Right cardiac atrium (tissue), 5 donors: ENCODE results near the gene NGF. TPM values are rescaled to one million over a fixed set of nuclear protein-coding genes. Genes with fewer than 3 reads are reported as not detected.

ENCODE experiments used
- ATAC-seq, 2 donors: fragments of 200-7000 bp; cut with Tn5 transposase; one replicate each; pipeline versions ENCODE4 v1.8.0 to v1.9.1; 2020; ENCODE audit warnings: moderate library complexity in 2 of 2, mild to moderate bottlenecking in 1 of 2
- DNase-seq, 3 donors: peaks; one replicate each; pipeline ENCODE4 v3.0.0-alpha.2; 2020
- H3K27ac ChIP-seq: one replicate; pipeline ENCODE4 v1.5.1; 2013; ENCODE audit warnings: mild to moderate bottlenecking, low read length, control low read depth, moderate library complexity
- H3K27me3 ChIP-seq: one replicate; pipeline ENCODE4 v1.6.1; 2013; ENCODE audit not compliant: control insufficient read depth, insufficient read depth
- H3K4me1 ChIP-seq: one replicate; pipeline ENCODE4 v1.6.1; 2013; ENCODE audit warnings: low read length; ENCODE audit not compliant: control insufficient read depth, insufficient read depth
- H3K4me3 ChIP-seq: one replicate; pipeline ENCODE4 v1.5.1; 2013; ENCODE audit warnings: low read length, control low read depth
- H3K9me3 ChIP-seq: one replicate; pipeline ENCODE4 v1.6.1; 2013; ENCODE audit warnings: low read length; ENCODE audit not compliant: control insufficient read depth
- WGBS: extraction: QIAGEN DNeasy Blood & Tissue Kit; methylation state at CpG from one replicate; pipeline ENCODE4 v1.1.7; 2013; 5-methylcytosine and 5-hydroxymethylcytosine counted together
- intact Hi-C, 4 donors: fragments of 100-400 bp; cut with DNase I; formaldehyde crosslinking; loops; one replicate each; pipeline versions ENCODE4 v1.11.0 to v1.14.0; 2022 to 2023
- polyA plus RNA-seq: library from polyadenylated mRNA; stranded (reverse); fragments of 200-250 nt; gene quantifications from one replicate; pipeline ENCODE4 v1.2.3, GENCODE V29; 2013
- total RNA-seq, 4 donors: library from RNA; stranded (reverse); fragmentation: NEBNext Ultra II Directional; extraction: Animal tissue kit (Norgen Biotek cat#: 25700); gene quantifications; one replicate each; pipeline ENCODE4 v1.2.1, GENCODE V29; 2021
- donor health status: healthy with polysubstance abuse.
- donor health status: DM: no; HTN: yes; CAD: no.
- donor health status: DM: no; HTN: no; CAD: no.
- donor health status: DM: no; HTN: yes; CAD: no; lungs with severe emphysema.
- donor health status: DM: yes; HTN: yes; CAD: no.

The NGF gene
- total and polyA plus RNA-seq, 5 donors = 3.3 to 17.4 (median 5.7) TPM

GRCh38 chr1:115281143-115281542, 56.9 kb downstream of the NGF start:
- ATAC-seq (no peak), DNase-seq (no peak)
- no peak overlapping the region for H3K4me3 ChIP-seq
- H3K4me1 ChIP-seq = peaks cover 7% of the 10 kb centered on the region
- H3K27me3 ChIP-seq = no peaks in the 10 kb centered on the region
- WGBS = 97% methylated on average over 2 of the region's 2 CpGs
- intact Hi-C loops = no loop called here
- peaks cover 2% of the 10 kb centered on the region for H3K9me3 ChIP-seq
- no peak overlapping the region for H3K27ac ChIP-seq

- Histone ChIP-seq H3K4me1 (peaks cover 1% of the 10 kb centered on the region), H3K9me3 (peaks cover 2% of the 10 kb centered on the region), H3K4me3 (no peak overlapping the region), H3K27me3 (no peaks in the 10 kb centered on the region), H3K27ac (no peak overlapping the region)
- ATAC-seq = no peak
- WGBS = 65% methylated on average over 8 of the region's 8 CpGs
- no peak for DNase-seq
- intact Hi-C loops = no loop called here
These were observed 58.0 kb downstream of the NGF start for GRCh38 chr1:115280064-115280463.

GRCh38 chr1:115278211-115278610, 59.8 kb downstream of the NGF start:
- no peak overlapping the region for H3K27ac ChIP-seq
- DNase-seq = no peak
- no peaks in the 10 kb centered on the region for H3K4me1 ChIP-seq
- intact Hi-C loops = loop anchor here in 1 of 4 donors (10.0 kb wide), 2 partner anchors 143 to 187 kb away; no protein-coding TSS in a partner anchor
- H3K4me3 ChIP-seq = no peak overlapping the region
- ATAC-seq = no peak
- WGBS = 68% methylated on average over 3 of the region's 3 CpGs
- H3K27me3 ChIP-seq = no peaks in the 10 kb centered on the region
- peaks cover 2% of the 10 kb centered on the region for H3K9me3 ChIP-seq

- no peaks in the 10 kb centered on the region for H3K4me1 ChIP-seq
- H3K27ac ChIP-seq = no peak overlapping the region
- intact Hi-C loops = loop anchor here in 1 of 4 donors (10.0 kb wide), 2 partner anchors 142 to 188 kb away; no protein-coding TSS in a partner anchor
- H3K9me3 ChIP-seq = peaks cover 2% of the 10 kb centered on the region
- ATAC-seq = no peak
- no peak overlapping the region for H3K4me3 ChIP-seq
- WGBS = 61% methylated on average over 2 of the region's 2 CpGs
- H3K27me3 ChIP-seq = no peaks in the 10 kb centered on the region
- DNase-seq = no peak
These were observed 60.8 kb downstream of the NGF start for GRCh38 chr1:115277276-115277675.

- ATAC-seq (no peak), DNase-seq (no peak)
- no peak overlapping the region for H3K4me3 ChIP-seq
- no peaks in the 10 kb centered on the region for H3K4me1 ChIP-seq
- peaks cover 2% of the 10 kb centered on the region for H3K9me3 ChIP-seq
- intact Hi-C loops = loop anchor here in 1 of 4 donors (10.0 kb wide), 2 partner anchors 140 to 190 kb away; no protein-coding TSS in a partner anchor
- peak overlapping the region; percentile 13 for H3K27ac ChIP-seq
- no peaks in the 10 kb centered on the region for H3K27me3 ChIP-seq
These were observed 62.8 kb downstream of the NGF start for GRCh38 chr1:115275216-115275615.

GRCh38 chr1:115274467-115274866, 63.6 kb downstream of the NGF start:
- Histone ChIP-seq H3K4me1 (no peaks in the 10 kb centered on the region), H3K9me3 (peaks cover 2% of the 10 kb centered on the region), H3K4me3 (no peak overlapping the region), H3K27me3 (no peaks in the 10 kb centered on the region), H3K27ac (no peak overlapping the region)
- intact Hi-C loops = loop anchor here in 1 of 4 donors (10.0 kb wide), 2 partner anchors 140 to 190 kb away; no protein-coding TSS in a partner anchor
- DNase-seq (no peak), ATAC-seq (peak; percentile 53 to 73)
- 80% methylated on average over 4 of the region's 4 CpGs for WGBS

- Histone ChIP-seq H3K9me3 (no peaks in the 10 kb centered on the region), H3K27ac (no peak overlapping the region), H3K27me3 (no peaks in the 10 kb centered on the region), H3K4me3 (no peak overlapping the region), H3K4me1 (peaks cover 2% of the 10 kb centered on the region)
- DNase-seq (peak; percentile 62 to 84 (median 81)), ATAC-seq (peak; percentile 93 to 95)
- WGBS = 43% methylated on average over 10 of the region's 10 CpGs
- intact Hi-C loops = no loop called here
These were observed 71.2 kb downstream of the NGF start for GRCh38 chr1:115266729-115267421.

- Histone ChIP-seq H3K27me3 (no peaks in the 10 kb centered on the region), H3K4me3 (no peak overlapping the region), H3K9me3 (no peaks in the 10 kb centered on the region), H3K27ac (no peak overlapping the region), H3K4me1 (peaks cover 2% of the 10 kb centered on the region)
- WGBS = 81% methylated on average over 1 of the region's 1 CpG
- DNase-seq = no peak
- no peak for ATAC-seq
- intact Hi-C loops = no loop called here
These were observed 73.0 kb downstream of the NGF start for GRCh38 chr1:115265099-115265498.

GRCh38 chr1:115262886-115263285, 75.2 kb downstream of the NGF start:
- Histone ChIP-seq H3K9me3 (no peaks in the 10 kb centered on the region), H3K4me1 (peaks cover 2% of the 10 kb centered on the region), H3K27ac (no peak overlapping the region), H3K4me3 (no peak overlapping the region), H3K27me3 (no peaks in the 10 kb centered on the region)
- peak in 1 of 2 donors; percentile 46 for ATAC-seq
- intact Hi-C loops = no loop called here
- WGBS = 42% methylated on average over 4 of the region's 4 CpGs
- DNase-seq = no peak

GRCh38 chr1:115261496-115261895, 76.6 kb downstream of the NGF start:
- no peak overlapping the region for H3K27ac ChIP-seq
- intact Hi-C loops = no loop called here

GRCh38 chr1:115258302-115258866, 79.7 kb downstream of the NGF start:
- Histone ChIP-seq H3K4me1 (no peaks in the 10 kb centered on the region), H3K9me3 (no peaks in the 10 kb centered on the region), H3K27ac (no peak overlapping the region), H3K27me3 (no peaks in the 10 kb centered on the region), H3K4me3 (no peak overlapping the region)
- 69% methylated on average over 3 of the region's 3 CpGs for WGBS
- intact Hi-C loops = no loop called here
- DNase-seq (peak in 1 of 3 donors; percentile 19), ATAC-seq (no peak)

More at GRCh38 chr1:115261496-115261895, 76.6 kb downstream of the NGF start:
- Histone ChIP-seq H3K9me3 (no peaks in the 10 kb centered on the region), H3K4me3 (no peak overlapping the region), H3K4me1 (peaks cover 2% of the 10 kb centered on the region), H3K27me3 (no peaks in the 10 kb centered on the region)
- ATAC-seq (no peak), DNase-seq (no peak)
- WGBS = 33% methylated on average over 1 of the region's 1 CpG
